ENCODE results near the gene SH3GLB2. TPM values are rescaled to one million over a fixed set of nuclear protein-coding genes. Genes with fewer than 3 reads are reported as not detected.

The SH3GLB2 gene
- 32.5 to 52.2 TPM (median 45.4 TPM) in 5 replicates for total RNA-seq (2022; extraction: Qiagen RNA extraction; ENCODE audit: low read depth)

GRCh38 chr9:129028192-129028966 lies at the start of gene SH3GLB2:
Gene SH3GLB2, minus strand, starts transcription at chr9:129028331. Its CDS starts 177 bp downstream, at chr9:129028154.

GRCh38 chr9:129036241-129036922 lies 8.3 kb upstream of the SH3GLB2 start, which contains the start of gene MIGA2:
Gene MIGA2, plus strand, starts transcription at chr9:129036626. Its CDS starts 3,969 bp downstream, at chr9:129040595.

Other genes with a start within 250 kb of the SH3GLB2 start
- 18.0 to 21.8 TPM (median 20.2 TPM) in 5 replicates for gene TBC1D13, start 241.1 kb downstream of the SH3GLB2 start, total RNA-seq (2022; extraction: Qiagen RNA extraction; ENCODE audit: low read depth)
- 14.5 to 32.2 TPM (median 27.6 TPM) in 5 replicates for gene ENDOG, start 209.8 kb downstream of the SH3GLB2 start, total RNA-seq (2022; extraction: Qiagen RNA extraction; ENCODE audit: low read depth)
- 23.5 to 47.1 TPM (median 42.2 TPM) in 5 replicates for gene SPOUT1, start 198.5 kb downstream of the SH3GLB2 start, total RNA-seq (2022; extraction: Qiagen RNA extraction; ENCODE audit: low read depth)
- gene KYAT1, start 146.4 kb downstream of the SH3GLB2 start, total RNA-seq (2022; extraction: Qiagen RNA extraction; ENCODE audit: low read depth) = 6.8 to 8.8 TPM (median 8.2 TPM) in 5 replicates
- 34.3 to 48.3 TPM (median 44.8 TPM) in 5 replicates for gene LRRC8A, start 146.2 kb downstream of the SH3GLB2 start, total RNA-seq (2022; extraction: Qiagen RNA extraction; ENCODE audit: low read depth)
- gene PHYHD1, start 107.3 kb downstream of the SH3GLB2 start, total RNA-seq (2022; extraction: Qiagen RNA extraction; ENCODE audit: low read depth) = not detected in 5 replicates
- 27.4 to 35.9 TPM (median 35.3 TPM) in 5 replicates for gene DOLK, start 80.7 kb downstream of the SH3GLB2 start, total RNA-seq (2022; extraction: Qiagen RNA extraction; ENCODE audit: low read depth)
- gene NUP188, start 80.6 kb downstream of the SH3GLB2 start, total RNA-seq (2022; extraction: Qiagen RNA extraction; ENCODE audit: low read depth) = 36.0 to 42.3 TPM (median 38.6 TPM) in 5 replicates
- gene MIGA2, start 8.3 kb upstream of the SH3GLB2 start, total RNA-seq (2022; extraction: Qiagen RNA extraction; ENCODE audit: low read depth) = 9.0 to 14.1 TPM (median 11.8 TPM) in 5 replicates
- 17.7 to 19.0 TPM (median 18.9 TPM) in 5 replicates for gene DOLPP1, start 52.8 kb upstream of the SH3GLB2 start, total RNA-seq (2022; extraction: Qiagen RNA extraction; ENCODE audit: low read depth)
- gene CRAT, start 82.5 kb upstream of the SH3GLB2 start, total RNA-seq (2022; extraction: Qiagen RNA extraction; ENCODE audit: low read depth) = 25.1 to 32.4 TPM (median 30.0 TPM) in 5 replicates
- 117 to 135 TPM (median 128 TPM) in 5 replicates for gene PTPA, start 83.1 kb upstream of the SH3GLB2 start, total RNA-seq (2022; extraction: Qiagen RNA extraction; ENCODE audit: low read depth)
- gene IER5L, start 149.9 kb upstream of the SH3GLB2 start, total RNA-seq (2022; extraction: Qiagen RNA extraction; ENCODE audit: low read depth) = 36.1 to 75.2 TPM (median 74.3 TPM) in 5 replicates